ENCODE results near the gene HAUS6. TPM values are rescaled to one million over a fixed set of nuclear protein-coding genes. Genes with fewer than 3 reads are reported as not detected.

HAUS6 gene
- total and polyA plus RNA-seq, 4 donors: 1.9 to 10.1 (median 5.6) TPM

- Histone ChIP-seq H3K4me3 (ENCODE audit: low read depth in 1 of 3, low read length in 3 of 3) (no peak overlapping the region), H3K27ac (ENCODE audit: low read depth in 1 of 2, low read length in 2 of 2) (no peak overlapping the region), H3K9me3 (ENCODE audit: control insufficient read depth in 4 of 4, low read length in 3 of 4) (no peaks in the 10 kb centered on the region), H3K27me3 (ENCODE audit: control insufficient read depth in 4 of 4, insufficient read depth in 4 of 4, low read length in 3 of 4) (no peaks in the 10 kb centered on the region), H3K36me3 (ENCODE audit: control insufficient read depth in 4 of 4, insufficient read depth in 3 of 4, low read depth in 1 of 4, low read length in 3 of 4) (no peaks in the 10 kb centered on the region), H3K9ac (ENCODE audit: low read depth in 1 of 2, low read length in 2 of 2) (no peak overlapping the region), H3K4me1 (ENCODE audit: control insufficient read depth in 4 of 4, insufficient read depth in 4 of 4, low read length in 3 of 4) (no peaks in the 10 kb centered on the region)
- 85% methylated on average over 3 of the region's 3 CpGs for WGBS
- DNase-seq (ENCODE audit: low spot score): no peak
- no peak for TF ChIP-seq RXRA (IDR thresholded peaks at IDR 0.05)
- no peak for TF ChIP-seq HNF4A (conservative IDR thresholded peaks at IDR 0.05)
- no peak for TF ChIP-seq FOXA1 (IDR thresholded peaks at IDR 0.05)
- no peak for TF ChIP-seq GABPA (IDR thresholded peaks at IDR 0.05 in 1 of 2, conservative IDR thresholded peaks at IDR 0.05 in 1 of 2)
- TF ChIP-seq SP1 (IDR thresholded peaks at IDR 0.05): no peak
- TF ChIP-seq YY1 (IDR thresholded peaks at IDR 0.05): no peak
- TF ChIP-seq RAD21 (IDR thresholded peaks at IDR 0.05): no peak
- TF ChIP-seq ZBTB33 (IDR thresholded peaks at IDR 0.05): no peak
- no peak for TF ChIP-seq MAX (IDR thresholded peaks at IDR 0.05)
- TF ChIP-seq NR2F2 (IDR thresholded peaks at IDR 0.05): no peak
- TF ChIP-seq TAF1 (conservative IDR thresholded peaks at IDR 0.05): no peak
- TF ChIP-seq, protein P1, sequence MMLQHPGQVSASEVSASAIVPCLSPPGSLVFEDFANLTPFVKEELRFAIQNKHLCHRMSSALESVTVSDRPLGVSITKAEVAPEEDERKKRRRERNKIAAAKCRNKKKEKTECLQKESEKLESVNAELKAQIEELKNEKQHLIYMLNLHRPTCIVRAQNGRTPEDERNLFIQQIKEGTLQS (IDR thresholded peaks at IDR 0.05): no peak
- no peak for TF ChIP-seq JUND (IDR thresholded peaks at IDR 0.05)
- TF ChIP-seq FOXA2 (IDR thresholded peaks at IDR 0.05): no peak
- TF ChIP-seq CTCF (IDR thresholded peaks at IDR 0.05; ENCODE audit: low read depth, low read length, missing input control): no peak
- TF ChIP-seq EGR1 (IDR thresholded peaks at IDR 0.05; ENCODE audit: low read depth in 2 of 2): no peak
- TF ChIP-seq, protein P2, sequence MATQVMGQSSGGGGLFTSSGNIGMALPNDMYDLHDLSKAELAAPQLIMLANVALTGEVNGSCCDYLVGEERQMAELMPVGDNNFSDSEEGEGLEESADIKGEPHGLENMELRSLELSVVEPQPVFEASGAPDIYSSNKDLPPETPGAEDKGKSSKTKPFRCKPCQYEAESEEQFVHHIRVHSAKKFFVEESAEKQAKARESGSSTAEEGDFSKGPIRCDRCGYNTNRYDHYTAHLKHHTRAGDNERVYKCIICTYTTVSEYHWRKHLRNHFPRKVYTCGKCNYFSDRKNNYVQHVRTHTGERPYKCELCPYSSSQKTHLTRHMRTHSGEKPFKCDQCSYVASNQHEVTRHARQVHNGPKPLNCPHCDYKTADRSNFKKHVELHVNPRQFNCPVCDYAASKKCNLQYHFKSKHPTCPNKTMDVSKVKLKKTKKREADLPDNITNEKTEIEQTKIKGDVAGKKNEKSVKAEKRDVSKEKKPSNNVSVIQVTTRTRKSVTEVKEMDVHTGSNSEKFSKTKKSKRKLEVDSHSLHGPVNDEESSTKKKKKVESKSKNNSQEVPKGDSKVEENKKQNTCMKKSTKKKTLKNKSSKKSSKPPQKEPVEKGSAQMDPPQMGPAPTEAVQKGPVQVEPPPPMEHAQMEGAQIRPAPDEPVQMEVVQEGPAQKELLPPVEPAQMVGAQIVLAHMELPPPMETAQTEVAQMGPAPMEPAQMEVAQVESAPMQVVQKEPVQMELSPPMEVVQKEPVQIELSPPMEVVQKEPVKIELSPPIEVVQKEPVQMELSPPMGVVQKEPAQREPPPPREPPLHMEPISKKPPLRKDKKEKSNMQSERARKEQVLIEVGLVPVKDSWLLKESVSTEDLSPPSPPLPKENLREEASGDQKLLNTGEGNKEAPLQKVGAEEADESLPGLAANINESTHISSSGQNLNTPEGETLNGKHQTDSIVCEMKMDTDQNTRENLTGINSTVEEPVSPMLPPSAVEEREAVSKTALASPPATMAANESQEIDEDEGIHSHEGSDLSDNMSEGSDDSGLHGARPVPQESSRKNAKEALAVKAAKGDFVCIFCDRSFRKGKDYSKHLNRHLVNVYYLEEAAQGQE (IDR thresholded peaks at IDR 0.05): no peak
- no peak for TF ChIP-seq HNF4G (IDR thresholded peaks at IDR 0.05)
These were observed 81.7 kb downstream of the HAUS6 start for GRCh38 chr9:19020886-19021455.
